Occipital lobe (tissue), 2 donors: ENCODE results near the gene NXPE1. TPM values are rescaled to one million over a fixed set of nuclear protein-coding genes. Genes with fewer than 3 reads are reported as not detected.
"Not testable (repeated sequence)": the region's sequence is repeated elsewhere in the genome, so short reads cannot be mapped to it uniquely, and the experiment has no call there.

ENCODE experiments used
- DNase-seq: peaks from one replicate; lab custom pipeline; 2025; lab: John Stamatoyannopoulos, UW
- total RNA-seq: library from RNA; depleted of rRNA; stranded (reverse); fragments of >200 nt; gene quantifications from one replicate; pipeline ENCODE4 v1.2.3, GENCODE V29; 2014

Gene NXPE1
- not detected for total RNA-seq

- no peak for DNase-seq
Observed at GRCh38 chr11:114559425-114560310, at the start of gene NXPE1. Gene NXPE1, minus strand, starts transcription at chr11:114559881. Its CDS starts 8,680 bp downstream, at chr11:114551201.

- DNase-seq = no peak
Observed at GRCh38 chr11:114609429-114609828, 49.7 kb upstream of the NXPE1 start.

GRCh38 chr11:114608605-114609004, 48.9 kb upstream of the NXPE1 start:
- not testable (repeated sequence) for DNase-seq

- no peak for DNase-seq
Observed at GRCh38 chr11:114607753-114608459, 48.2 kb upstream of the NXPE1 start.

GRCh38 chr11:114606802-114607075, 47.1 kb upstream of the NXPE1 start:
- not testable (repeated sequence) for DNase-seq

GRCh38 chr11:114606003-114606801, 46.5 kb upstream of the NXPE1 start:
- DNase-seq = no peak

GRCh38 chr11:114605370-114605769, 45.7 kb upstream of the NXPE1 start:
- no peak for DNase-seq

- no peak for DNase-seq
Observed at GRCh38 chr11:114604886-114605285, 45.2 kb upstream of the NXPE1 start.

GRCh38 chr11:114604179-114604813, 44.6 kb upstream of the NXPE1 start:
- DNase-seq = no peak

- DNase-seq = not testable (repeated sequence)
Observed at GRCh38 chr11:114603151-114603550, 43.5 kb upstream of the NXPE1 start.

GRCh38 chr11:114598461-114598860, 38.8 kb upstream of the NXPE1 start:
- no peak for DNase-seq

- DNase-seq = no peak
Observed at GRCh38 chr11:114596175-114596919, 36.7 kb upstream of the NXPE1 start.

GRCh38 chr11:114595571-114595970, 35.9 kb upstream of the NXPE1 start, which contains the start of gene NXPE4:
Gene NXPE4, minus strand, starts transcription at chr11:114595786. Its CDS starts 1,027 bp downstream, at chr11:114594759.
- DNase-seq = no peak

- DNase-seq = no peak
Observed at GRCh38 chr11:114594703-114595102, 35.0 kb upstream of the NXPE1 start.

GRCh38 chr11:114587398-114587953, 27.8 kb upstream of the NXPE1 start:
- no peak for DNase-seq

- DNase-seq = no peak
Observed at GRCh38 chr11:114586797-114587196, 27.1 kb upstream of the NXPE1 start.

GRCh38 chr11:114571712-114572111, 12.0 kb upstream of the NXPE1 start:
- no peak for DNase-seq

GRCh38 chr11:114569801-114570200, 10.1 kb upstream of the NXPE1 start:
- DNase-seq = no peak

GRCh38 chr11:114566276-114566675, 6.6 kb upstream of the NXPE1 start:
- DNase-seq = no peak

GRCh38 chr11:114564831-114565230, 5.2 kb upstream of the NXPE1 start:
- no peak for DNase-seq
